Pons (tissue), 1 donor: ENCODE measurements around the gene PTPN20.
"Not testable (repeated sequence)": the region's sequence is repeated elsewhere in the genome, so short reads cannot be mapped to it uniquely, and the experiment has no call there.

Experiments
- DNase-seq: peaks from one replicate; pipeline ENCODE4 v3.0.0-alpha.2; 2016; ENCODE audit warnings: low spot score

Gene PTPN20

GRCh38 chr10:46911144-46911876, at the start of gene PTPN20:
Gene PTPN20, plus strand, starts transcription at chr10:46911428. Its CDS starts 21,072 bp downstream, at chr10:46932500.
- peak; percentile 15 for DNase-seq

GRCh38 chr10:46869716-46870115, 41.5 kb upstream of the PTPN20 start:
- DNase-seq: not testable (repeated sequence)

- not testable (repeated sequence) for DNase-seq
Measured at GRCh38 chr10:46871583-46871982, 39.6 kb upstream of the PTPN20 start.

- DNase-seq: not testable (repeated sequence)
Measured at GRCh38 chr10:46875304-46875703, 35.9 kb upstream of the PTPN20 start.

- not testable (repeated sequence) for DNase-seq
Measured at GRCh38 chr10:46876773-46877172, 34.5 kb upstream of the PTPN20 start.

- peak; percentile 82 for DNase-seq
Measured at GRCh38 chr10:46878761-46879160, 32.5 kb upstream of the PTPN20 start.

- DNase-seq: not testable (repeated sequence)
Measured at GRCh38 chr10:46890813-46891611, 20.2 kb upstream of the PTPN20 start.

GRCh38 chr10:46896762-46897692, 14.2 kb upstream of the PTPN20 start:
- DNase-seq: not testable (repeated sequence)

- not testable (repeated sequence) for DNase-seq
Measured at GRCh38 chr10:46901247-46901646, 10.0 kb upstream of the PTPN20 start.

GRCh38 chr10:46903874-46904273, 7.4 kb upstream of the PTPN20 start:
- not testable (repeated sequence) for DNase-seq

- DNase-seq: not testable (repeated sequence)
Measured at GRCh38 chr10:46906359-46906758, 4.9 kb upstream of the PTPN20 start.

GRCh38 chr10:46907185-46908117, 3.8 kb upstream of the PTPN20 start:
- DNase-seq: not testable (repeated sequence)

- not testable (repeated sequence) for DNase-seq
Measured at GRCh38 chr10:46922498-46922897, 11.3 kb downstream of the PTPN20 start.

GRCh38 chr10:46925156-46925555, 13.9 kb downstream of the PTPN20 start:
- not testable (repeated sequence) for DNase-seq

GRCh38 chr10:46925853-46926252, 14.6 kb downstream of the PTPN20 start:
- not testable (repeated sequence) for DNase-seq

GRCh38 chr10:46928810-46929209, 17.6 kb downstream of the PTPN20 start:
- not testable (repeated sequence) for DNase-seq

GRCh38 chr10:46932383-46932782, 21.2 kb downstream of the PTPN20 start:
- not testable (repeated sequence) for DNase-seq

GRCh38 chr10:46941091-46941490, 29.9 kb downstream of the PTPN20 start:
- DNase-seq: not testable (repeated sequence)

- DNase-seq: not testable (repeated sequence)
Measured at GRCh38 chr10:46948687-46949518, 37.7 kb downstream of the PTPN20 start.

GRCh38 chr10:46952540-46952939, 41.3 kb downstream of the PTPN20 start:
- DNase-seq: not testable (repeated sequence)
